Fibroblast of skin of right biceps (primary cell): ENCODE results near the gene PRSS27.
"Not testable (repeated sequence)": the region's sequence is repeated elsewhere in the genome, so short reads cannot be mapped to it uniquely, and the experiment has no call there.

Source experiments
- DNase-seq: peaks from one replicate; pipeline ENCODE4 v3.0.0-alpha.2; 2013

PRSS27 gene

DNA sequence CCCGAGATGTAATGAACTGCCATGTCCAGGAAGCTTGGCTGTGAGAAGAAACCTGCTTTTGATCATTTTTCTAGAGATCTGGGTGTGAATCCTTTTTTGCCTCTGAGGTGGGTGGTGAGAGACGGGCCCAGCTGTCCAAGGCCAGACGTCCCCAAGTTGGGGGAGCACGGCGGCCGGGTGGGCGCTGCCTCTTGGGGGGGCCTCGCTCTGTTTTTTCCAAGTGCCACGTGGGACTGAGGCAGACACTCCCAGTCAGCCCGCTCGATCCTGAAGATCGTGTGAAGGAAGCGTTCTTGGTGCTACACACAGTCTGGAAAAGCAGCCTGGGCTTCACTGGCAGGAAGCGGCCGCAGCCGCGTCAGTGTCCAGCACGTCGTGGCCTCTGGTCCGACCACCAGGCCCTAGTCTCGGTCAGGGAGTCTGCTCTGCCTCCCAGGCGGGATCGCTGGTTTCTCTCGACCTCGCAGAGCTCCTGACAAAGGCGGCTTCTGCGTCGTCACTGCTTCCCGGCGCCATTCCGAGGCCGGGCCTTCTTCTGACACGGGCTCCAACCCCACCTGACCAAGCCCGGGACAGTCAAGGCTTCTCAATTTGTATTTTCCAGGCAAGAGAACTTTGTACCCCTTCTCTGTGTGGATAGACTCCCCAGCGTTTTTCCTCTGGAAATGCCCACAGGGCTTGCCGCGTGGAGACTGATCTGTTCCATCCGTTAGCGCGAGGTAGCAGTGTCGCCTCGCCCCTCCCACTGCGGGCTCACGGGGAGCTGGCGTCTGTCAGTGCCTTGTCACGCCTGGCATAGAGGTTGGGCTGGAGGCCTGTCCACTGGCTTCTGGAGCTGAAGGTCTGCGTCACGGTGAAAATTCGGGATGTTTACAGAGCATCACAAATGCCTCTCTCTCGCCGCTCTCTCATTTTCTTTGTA lies 12.4 kb downstream of the PRSS27 start:
- no peak for DNase-seq

DNA sequence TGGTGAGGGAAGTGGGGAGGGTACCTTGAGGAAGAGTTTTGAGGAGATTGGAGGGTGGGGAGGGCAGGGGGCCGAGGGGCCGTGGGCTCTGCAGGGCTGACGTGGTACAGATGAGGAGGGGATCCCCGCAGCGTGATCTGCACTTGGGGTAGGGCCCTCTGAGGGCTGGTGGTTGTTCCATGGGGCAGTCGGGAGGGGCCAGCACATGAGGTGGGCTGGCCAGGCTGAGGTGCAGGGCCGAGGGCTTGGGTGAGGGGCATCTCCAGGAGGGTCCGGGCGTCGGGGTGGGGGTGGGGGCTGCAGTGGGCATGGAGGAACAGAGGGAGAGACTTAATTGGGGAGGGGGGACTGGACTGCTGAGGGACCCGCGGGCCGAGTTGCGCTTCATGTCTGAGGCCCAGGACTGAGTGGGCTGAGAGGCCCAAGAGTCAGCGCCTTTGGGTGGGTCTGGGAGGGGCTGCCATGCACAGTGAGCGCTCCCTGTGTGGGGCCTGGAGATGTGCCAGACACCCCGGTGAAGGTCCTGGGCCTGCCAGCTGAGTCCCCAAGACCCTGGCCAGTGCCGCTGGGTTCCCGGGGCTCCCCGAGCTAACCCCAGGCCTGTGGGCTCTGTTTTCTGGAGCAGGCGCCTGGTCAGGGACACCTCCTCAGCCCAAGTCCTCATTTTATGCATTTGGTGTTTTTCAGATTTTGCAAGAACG lies 13.3 kb downstream of the PRSS27 start:
- DNase-seq, result no peak

DNA sequence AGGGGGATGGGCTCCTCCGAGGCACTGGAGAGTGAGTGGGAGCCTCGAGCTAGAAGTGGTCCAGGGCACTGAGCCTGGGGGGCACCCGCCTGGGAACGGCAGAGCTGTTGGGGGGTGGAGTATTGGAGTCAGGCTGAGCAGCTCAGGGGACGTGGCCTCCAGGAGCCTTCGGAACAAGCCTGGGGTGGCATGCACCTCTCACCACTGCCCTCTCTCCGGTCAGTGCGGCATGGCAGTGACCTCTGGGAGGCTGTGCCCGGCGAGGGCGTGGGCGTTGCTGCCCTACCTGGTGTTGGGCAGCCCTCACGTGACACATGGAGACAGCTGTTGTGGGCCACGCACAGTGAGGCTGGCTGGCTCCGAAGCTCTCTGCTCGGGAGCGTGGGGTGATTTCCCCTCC lies 13.9 kb downstream of the PRSS27 start:
- DNase-seq, result no peak

DNA sequence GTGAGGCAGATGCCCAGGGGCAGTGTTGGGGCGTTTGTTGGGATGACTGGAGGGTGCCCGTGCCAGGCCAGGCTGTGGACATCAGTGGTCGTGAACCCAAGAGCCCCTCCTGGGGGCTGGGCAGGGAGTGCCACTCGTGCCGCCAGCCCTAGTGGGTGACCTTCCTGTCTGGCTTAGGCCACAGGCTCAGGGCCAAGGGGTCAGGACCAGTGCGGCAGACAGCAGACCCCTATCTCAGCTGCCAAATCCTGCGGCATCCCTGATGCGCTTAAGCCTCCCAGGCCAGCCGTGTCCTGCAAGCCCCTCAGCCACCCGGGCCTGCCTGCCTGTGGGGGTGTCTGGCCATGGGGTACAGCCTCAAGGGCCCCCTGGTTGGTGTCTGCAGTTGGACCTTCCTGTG lies 14.7 kb downstream of the PRSS27 start:
- no peak for DNase-seq

DNA sequence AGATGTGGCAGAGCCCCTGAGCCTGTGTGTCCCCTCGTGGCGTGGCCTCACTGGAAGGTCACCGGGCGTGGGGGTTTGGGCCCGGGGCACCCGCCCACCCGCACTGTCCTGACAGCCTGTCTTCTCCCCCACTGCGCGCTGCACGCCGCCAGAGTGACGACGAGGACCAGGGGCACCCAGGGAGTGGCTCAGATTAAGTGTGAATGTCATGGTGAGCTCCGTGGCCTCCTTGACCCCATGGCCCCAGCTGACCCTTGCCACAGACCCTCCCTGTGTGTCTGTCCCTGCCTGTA lies 15.1 kb downstream of the PRSS27 start:
- DNase-seq, result no peak

DNA sequence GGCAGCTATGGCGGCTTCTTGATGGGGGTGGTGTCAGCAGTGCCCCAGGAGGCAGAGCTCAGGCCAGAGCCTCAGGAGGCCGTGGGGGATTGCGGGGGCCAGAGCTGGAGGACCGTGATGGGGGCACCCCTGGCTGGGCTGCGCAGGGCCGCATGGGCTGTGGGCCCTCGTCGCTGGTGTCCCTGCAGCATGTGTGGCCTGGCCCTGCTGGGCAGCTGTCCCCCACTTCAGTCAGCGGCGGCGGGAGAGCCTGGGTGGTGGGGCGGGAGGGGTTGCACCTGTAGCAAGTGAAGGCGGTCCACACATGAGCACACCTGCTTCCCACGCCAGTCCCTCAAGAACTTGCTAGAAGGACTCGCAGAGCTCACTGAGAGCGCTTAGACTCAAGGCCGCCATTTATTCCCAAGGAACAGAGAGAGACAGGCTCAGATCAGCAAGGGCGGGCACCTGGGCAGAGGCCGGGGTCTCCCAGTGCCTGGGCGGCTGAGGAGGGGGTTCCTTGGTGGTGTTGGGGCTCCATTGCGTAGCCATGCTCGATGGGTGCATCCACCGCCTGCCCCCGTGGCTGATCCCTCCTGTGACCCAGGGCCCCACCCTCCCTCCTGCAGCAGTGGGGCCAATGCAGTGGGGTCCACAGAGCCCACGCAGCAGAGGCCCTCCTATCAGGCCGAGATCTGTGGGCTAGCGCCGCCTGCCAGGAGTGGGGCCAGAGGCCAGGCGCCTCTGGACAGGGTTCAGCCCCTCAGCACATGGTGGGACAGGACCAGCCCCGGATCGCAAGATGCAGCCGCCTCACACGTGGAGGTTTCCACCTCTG lies 15.7 kb downstream of the PRSS27 start:
- DNase-seq, result no peak

DNA sequence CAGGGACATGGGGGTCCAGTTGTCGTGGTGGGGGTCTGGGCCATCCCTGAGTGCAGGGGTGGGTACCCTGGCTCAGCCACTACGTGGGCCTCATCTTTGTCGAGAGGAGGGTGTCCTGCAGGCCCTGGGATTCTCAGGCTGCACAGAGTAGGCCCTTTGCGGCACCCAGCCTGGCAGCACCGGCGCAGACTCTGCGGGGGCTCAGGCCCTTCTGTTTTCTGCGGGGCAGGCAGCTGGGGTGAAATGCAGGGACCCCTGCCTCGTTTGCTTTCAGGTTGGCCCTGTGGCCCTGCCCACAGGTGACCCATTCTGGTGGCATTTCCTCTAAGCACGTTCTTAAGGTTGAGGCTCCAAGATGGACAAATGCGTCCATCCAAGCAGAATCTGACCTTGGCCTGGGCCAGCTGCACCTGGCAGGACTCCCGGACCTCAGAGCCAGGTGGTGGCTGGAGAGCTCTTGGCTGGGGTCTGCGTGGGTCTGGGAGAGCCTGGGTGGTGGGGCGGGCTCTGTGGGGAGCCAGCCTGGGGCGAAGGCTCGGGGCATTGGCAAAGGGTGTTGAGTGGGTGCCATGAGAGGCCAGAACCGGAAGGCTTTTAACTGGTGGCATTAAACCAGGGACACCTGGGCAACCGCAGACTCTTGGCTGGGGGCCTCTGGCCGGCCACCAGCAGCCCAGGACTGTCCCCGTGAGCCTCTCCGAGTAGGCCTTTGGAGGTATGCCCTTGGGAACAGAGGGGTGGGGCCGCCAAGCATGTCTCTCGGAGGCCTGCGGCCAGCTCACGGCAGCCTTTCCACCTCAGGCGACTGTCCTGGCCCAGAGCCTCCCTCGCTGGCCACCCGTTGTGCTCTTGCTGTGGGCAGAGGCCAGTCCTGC lies 16.9 kb downstream of the PRSS27 start:
- DNase-seq, result no peak

DNA sequence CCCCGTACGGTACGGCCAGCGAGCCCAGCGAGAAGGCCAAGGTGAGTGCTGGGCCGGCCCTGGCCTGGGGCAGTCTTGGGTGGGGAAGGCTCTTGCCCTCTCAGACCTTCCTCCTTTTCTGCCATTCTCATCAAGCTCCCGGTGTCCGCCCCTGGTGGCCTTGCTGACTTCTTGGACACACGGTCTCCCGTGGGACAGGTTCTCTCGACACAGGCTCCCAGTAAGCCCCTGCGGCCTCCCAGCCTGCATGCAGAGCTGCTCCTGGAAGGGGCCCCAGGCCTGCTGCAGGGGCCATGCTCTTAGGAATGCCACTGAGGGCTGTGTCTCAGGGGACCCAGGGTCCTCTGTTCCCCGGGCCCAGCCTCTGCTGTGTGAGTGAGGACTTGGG lies 17.6 kb downstream of the PRSS27 start:
- no peak for DNase-seq

DNA sequence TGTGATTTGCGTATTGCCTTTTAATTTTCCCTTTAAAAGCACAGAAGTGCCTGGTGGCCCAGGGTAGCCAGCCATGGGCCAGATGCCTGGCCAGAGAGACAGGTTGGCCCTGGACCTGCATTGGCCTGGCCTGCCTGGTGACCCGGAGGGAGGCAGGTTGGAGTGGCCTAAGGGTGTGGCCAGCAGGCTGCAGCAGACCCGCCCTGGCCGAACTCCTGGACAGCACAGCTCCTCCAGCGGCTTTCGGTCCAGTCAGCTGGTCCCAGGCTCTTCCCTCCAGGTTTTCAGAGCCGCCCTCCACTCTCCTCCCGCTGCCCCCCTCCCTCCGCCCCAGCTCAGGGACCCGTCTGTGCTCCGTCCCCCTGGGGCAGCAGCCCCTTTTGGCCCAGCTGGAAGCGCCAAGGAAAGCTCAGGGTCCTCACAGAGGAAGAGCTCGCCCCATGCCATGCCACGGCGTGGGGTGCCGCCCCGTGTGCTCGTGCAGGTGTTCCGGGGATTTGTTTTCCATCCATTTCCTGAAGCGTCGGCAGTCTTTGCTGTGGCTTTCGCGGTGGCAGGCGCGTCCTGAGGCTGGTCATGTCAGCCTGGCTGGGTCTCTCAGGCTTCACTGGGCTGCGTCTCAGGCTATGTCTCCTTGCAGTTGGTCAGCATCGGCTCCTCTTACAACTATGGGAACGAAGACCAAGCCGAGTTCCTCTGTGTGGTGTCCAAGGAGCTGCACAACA lies 18.1 kb downstream of the PRSS27 start:
- DNase-seq, result no peak

DNA sequence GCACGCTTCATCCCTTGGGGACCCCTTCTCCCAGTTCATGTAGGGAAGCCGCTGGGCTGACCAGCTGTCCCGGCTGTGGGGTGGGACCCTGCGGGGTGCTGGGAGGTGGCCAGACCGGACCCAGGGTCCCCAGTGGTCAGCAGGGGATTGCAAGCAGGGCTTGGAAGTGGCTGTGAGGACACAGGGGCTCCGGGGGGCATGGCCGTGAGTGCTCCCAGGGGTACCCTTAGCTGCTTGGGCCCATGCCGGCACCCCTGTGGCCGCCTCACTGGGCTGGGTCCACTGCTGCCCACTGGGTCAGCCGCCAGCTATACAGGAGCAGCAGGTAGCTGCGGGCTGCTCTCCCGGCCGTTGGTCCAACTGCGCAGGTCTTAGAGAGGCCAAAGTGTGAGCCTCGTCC lies 18.8 kb downstream of the PRSS27 start:
- DNase-seq, result no peak

DNA sequence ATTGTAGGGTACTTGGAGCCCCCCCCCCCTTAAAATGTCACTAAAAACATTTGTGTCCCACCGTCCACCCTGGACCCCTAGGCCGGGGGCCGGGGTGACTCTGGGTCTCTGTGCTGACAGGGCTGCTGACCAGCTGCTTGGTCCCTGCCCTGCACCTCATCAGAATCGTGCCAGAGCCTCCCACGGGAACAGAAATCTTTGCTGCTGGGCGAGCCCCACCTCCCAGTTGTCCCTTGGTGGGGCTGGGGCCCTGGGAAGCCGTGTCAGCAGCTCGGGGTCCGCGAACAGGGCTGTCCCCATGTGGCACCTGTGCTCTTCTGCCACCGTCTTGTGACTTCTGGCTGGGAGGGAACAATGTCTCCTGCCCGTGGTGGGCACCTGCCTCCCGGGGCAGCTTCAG lies 19.2 kb downstream of the PRSS27 start:
- DNase-seq, result no peak

DNA sequence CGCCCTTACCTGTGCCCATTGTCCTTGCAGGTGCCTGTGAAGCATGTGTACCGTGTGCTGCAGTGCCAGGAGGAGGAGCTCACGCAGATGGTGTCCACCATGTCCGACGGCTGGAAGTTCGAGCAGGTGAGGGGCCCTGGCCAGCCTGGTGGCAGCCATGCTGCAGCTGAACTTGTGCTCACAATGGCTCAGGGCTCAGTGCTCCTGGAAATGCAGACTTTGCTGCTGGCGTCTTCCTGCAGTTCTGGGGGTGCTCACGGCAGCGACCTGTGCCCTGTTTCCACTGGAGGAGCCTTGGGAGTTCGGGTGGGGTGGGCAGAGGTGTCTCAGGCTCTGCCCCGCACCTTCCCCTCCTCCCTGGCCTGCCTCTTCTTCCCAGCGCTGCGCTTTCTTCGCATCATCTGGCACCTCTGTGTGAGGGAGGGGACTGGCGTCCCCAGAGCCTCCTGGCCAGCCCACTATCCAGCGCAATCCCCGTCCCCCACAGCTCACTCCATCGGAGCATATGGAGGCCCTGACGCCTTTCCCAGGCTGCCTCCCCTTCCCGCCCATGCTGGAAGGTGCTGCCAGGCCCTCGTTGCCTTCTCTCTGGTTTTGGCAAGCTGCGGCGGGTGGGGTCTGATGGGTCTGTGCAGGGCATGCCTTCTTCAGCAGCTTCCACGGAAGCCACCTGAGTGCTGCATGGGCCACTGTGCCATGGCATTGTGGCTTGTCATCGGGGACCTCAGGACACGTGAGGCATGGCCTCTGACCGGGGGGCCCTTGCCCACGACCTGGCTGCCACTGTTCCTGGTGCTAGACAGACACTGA lies 20.0 kb downstream of the PRSS27 start:
- no peak for DNase-seq

DNA sequence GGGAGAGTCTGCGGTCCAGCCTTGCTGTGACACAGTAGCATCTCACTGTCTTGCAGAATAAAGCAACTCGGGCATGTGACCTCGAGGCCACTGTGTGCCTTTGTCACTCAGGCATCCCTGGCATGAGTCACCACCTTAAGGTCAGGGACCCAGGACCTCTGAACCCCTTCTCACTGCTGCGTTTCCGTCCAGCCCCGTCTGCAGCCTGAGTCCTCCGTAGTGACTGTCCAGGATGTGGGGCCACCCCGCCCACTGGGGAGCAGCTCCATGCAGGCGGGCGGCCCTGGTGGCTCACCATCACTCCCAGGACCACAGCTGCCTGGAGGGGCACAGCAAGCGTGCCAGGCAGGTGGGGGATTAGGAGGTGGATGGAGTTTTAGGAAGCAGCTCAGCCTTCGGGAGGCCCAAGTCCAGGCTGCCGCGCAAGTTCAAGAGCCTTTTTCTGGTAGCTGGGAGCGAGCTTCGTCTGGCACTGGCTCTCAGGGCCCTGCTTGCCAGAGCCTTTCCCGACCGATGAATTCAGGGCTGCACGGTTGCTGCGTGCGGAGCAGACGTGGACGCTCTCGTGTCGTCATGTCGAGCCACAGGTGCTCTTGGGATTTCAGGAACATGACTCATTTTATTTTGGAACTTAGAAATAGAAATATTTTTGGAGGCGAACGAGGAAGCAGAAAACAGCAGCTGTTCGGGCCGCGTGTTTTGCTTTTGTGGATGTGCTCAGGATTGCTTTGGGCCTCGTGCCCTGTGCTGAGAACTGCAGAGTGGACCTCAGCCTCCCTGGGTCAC lies 20.9 kb downstream of the PRSS27 start:
- no peak for DNase-seq

DNA sequence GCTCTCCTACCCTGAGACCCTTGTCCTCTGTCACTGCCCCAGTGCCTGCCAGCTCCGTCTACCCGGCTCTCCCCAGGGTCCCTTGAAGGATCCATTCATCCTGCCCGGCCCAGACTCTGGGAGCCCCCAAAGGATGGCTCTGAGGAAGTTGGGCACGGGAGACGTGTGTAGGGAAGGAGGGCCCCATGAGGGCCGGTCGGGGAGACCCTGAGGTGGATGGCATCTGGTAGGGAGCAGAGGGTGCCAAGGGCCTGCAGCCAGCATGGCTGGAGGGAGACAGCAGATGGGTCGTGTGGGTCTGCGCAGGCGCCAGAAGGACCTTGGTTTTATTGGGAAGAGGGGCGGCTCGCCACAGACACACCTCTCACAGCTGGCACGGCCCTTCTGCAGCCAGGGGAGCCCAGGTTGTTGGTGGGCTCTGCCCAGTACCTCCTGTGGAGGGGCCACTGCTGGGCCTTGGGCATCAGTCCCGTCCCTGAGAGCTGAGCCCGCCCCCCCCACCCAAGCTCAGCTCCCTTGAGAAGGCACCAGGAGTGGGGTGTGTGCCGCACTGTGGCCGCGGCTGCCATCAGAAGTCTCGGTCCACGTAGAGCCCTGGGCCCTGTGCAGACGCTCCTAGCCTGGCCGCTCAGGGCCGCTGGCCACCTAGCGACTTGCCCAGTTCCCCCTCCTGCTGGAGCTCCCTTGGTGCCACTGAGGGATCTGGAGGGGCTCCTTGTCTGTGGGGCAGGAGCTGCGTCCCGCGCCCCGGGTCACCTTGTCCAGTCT lies 21.7 kb downstream of the PRSS27 start:
- DNase-seq, result no peak

DNA sequence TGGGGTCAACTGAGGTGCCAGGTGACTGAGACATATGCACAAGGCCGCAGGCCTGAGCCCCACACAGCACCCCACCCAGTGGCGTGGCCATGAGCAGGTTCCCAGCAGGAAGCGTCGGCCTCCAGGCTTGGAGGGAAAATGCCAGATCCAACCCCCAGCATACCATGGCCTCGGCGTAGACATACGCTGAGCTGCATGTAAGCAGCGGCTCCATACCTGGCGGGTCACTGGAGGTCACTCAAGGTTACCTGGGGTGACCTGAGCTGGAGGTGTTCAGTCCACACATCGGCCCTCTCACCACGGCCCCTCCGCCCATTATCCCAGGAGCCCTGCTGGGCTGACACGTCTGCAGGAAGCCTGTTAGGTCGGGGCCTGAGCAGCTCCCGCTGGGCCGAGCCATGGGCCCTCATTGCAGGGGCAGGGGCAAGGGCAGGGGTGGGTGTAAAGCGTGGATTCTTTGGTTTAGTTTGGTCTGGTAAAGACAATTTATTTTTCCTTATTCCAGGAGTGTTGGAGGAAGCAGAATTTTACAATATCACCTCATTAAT lies 22.5 kb downstream of the PRSS27 start:
- no peak for DNase-seq

DNA sequence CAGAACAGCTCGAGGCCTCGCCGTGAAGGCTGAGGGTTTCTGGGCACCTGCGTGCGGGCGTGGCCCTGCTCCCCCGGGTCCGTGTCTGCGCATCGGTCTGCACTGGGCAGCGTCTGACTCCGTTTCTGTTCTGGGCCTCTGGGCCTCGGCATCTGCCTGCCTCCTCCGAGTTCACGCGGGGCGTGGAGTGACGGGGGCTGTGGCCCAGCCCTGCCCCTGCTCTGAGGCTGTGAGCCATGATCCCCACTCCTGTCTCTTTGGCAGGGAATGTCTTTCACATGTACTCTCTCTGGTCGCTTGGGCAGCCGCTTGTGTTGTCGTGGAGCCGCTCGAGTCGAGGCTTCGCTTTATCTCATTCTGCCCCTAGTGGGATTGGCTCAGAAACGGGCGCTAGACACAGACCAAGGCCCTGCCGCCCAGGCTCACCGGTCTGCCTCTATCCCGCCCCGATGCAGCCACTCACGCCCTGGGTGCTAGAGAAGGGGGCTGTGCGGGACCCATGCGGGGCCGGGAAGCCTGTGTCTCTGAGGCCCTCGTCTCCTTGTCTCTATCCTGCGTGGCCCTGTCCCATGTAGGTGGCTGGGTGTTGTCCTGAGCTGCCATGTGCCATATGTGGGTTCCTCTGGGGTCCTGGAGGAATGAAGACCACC lies 23.3 kb downstream of the PRSS27 start:
- DNase-seq, result not testable (repeated sequence)

DNA sequence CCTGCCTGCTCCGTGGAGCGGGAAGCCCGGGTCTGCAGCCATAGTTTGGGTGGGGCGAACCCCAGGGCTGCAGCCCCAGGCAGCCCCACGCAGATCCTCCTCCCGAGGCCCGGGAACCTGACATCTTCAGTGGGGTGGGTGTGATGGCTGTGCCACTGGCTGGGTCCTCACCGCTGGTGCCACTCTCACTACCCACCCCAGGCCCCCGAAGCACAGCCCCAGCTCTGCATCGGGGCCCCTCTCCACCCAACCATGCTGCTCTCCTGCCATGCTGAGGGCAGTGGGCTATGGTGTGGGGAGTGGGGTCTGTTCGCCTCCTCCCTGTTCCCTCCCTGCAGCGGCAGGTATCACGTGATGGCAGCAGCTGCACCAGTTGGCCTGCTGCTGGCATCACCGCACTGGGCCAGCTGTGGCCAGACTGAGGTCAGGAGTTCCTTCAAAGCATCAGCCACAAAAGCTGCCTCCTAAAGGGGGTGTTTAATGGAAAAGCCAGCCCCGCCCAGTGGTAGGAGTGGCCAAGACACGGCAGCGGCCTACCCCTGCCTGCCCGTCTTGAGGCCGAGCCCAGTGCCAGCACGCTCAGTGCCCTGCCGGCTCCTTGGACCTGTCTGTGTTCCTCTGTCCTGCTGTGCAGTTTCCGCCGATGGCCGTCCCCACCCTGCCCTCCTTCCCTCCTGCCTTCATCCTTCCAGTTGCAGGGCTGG lies 26.9 kb downstream of the PRSS27 start:
- no peak for DNase-seq
